IPS-18a (cell line): Measurements from ENCODE around the gene BCDIN3D.

Source experiments
- H3K27ac ChIP-seq: one replicate; pipeline ENCODE4 v1.5.1; 2013; ENCODE audit warnings: low read length
- H3K27me3 ChIP-seq: one replicate; pipeline ENCODE4 v1.6.1; 2013; ENCODE audit warnings: mild to moderate bottlenecking, low read length; ENCODE audit not compliant: control insufficient read depth, insufficient read depth
- H3K36me3 ChIP-seq: one replicate; pipeline ENCODE4 v1.6.1; 2013; ENCODE audit warnings: low read depth, low read length; ENCODE audit not compliant: control insufficient read depth
- H3K4me1 ChIP-seq: one replicate; pipeline ENCODE4 v1.6.1; 2013; ENCODE audit warnings: low read depth, low read length; ENCODE audit not compliant: control insufficient read depth
- H3K4me3 ChIP-seq: one replicate; pipeline ENCODE4 v1.5.1; 2013; ENCODE audit warnings: low read length
- H3K9ac ChIP-seq: one replicate; pipeline ENCODE4 v1.6.1; 2013; ENCODE audit warnings: mild to moderate bottlenecking, low read length, moderate library complexity
- H3K9me3 ChIP-seq: one replicate; pipeline ENCODE4 v1.6.1; 2013; ENCODE audit warnings: low read depth, low read length; ENCODE audit not compliant: control insufficient read depth

The BCDIN3D gene

GRCh38 chr12:49843876-49844437 lies 1.1 kb upstream of the BCDIN3D start:
- Histone ChIP-seq H3K4me1 (peaks cover 5% of the 10 kb centered on the region), H3K4me3 (peak overlapping the region; percentile 94), H3K9me3 (no peaks in the 10 kb centered on the region), H3K27ac (no peak overlapping the region), H3K9ac (no peak overlapping the region), H3K36me3 (no peaks in the 10 kb centered on the region), H3K27me3 (peaks cover 6% of the 10 kb centered on the region)

GRCh38 chr12:49843411-49843810 lies 505 bp upstream of the BCDIN3D start:
- Histone ChIP-seq H3K27ac (no peak overlapping the region), H3K9me3 (no peaks in the 10 kb centered on the region), H3K36me3 (no peaks in the 10 kb centered on the region), H3K4me1 (peaks cover 5% of the 10 kb centered on the region), H3K4me3 (peak overlapping the region; percentile 94), H3K9ac (peak overlapping the region; percentile 78), H3K27me3 (peaks cover 5% of the 10 kb centered on the region)

GRCh38 chr12:49838973-49839633 lies 3.8 kb downstream of the BCDIN3D start:
- H3K4me1 ChIP-seq = peaks cover 5% of the 10 kb centered on the region
- H3K4me3 ChIP-seq = no peak overlapping the region
- H3K27ac ChIP-seq = no peak overlapping the region
- H3K9me3 ChIP-seq = no peaks in the 10 kb centered on the region
- no peaks in the 10 kb centered on the region for H3K36me3 ChIP-seq
- H3K27me3 ChIP-seq = no peaks in the 10 kb centered on the region
- H3K9ac ChIP-seq = no peak overlapping the region

GRCh38 chr12:49832836-49833421 lies 10.0 kb downstream of the BCDIN3D start:
- H3K4me1 ChIP-seq = peaks cover 4% of the 10 kb centered on the region
- H3K36me3 ChIP-seq = no peaks in the 10 kb centered on the region
- no peak overlapping the region for H3K9ac ChIP-seq
- H3K27me3 ChIP-seq = no peaks in the 10 kb centered on the region
- H3K4me3 ChIP-seq = no peak overlapping the region
- H3K9me3 ChIP-seq = no peaks in the 10 kb centered on the region
- H3K27ac ChIP-seq = no peak overlapping the region

- Histone ChIP-seq H3K4me3 (no peak overlapping the region), H3K27me3 (no peaks in the 10 kb centered on the region), H3K9me3 (no peaks in the 10 kb centered on the region), H3K9ac (no peak overlapping the region), H3K36me3 (no peaks in the 10 kb centered on the region), H3K4me1 (peaks cover 10% of the 10 kb centered on the region), H3K27ac (no peak overlapping the region)
These were observed 11.2 kb downstream of the BCDIN3D start for GRCh38 chr12:49831717-49832116.

GRCh38 chr12:49828133-49829091 lies 14.5 kb downstream of the BCDIN3D start, which contains the start of gene NCKAP5L:
Gene NCKAP5L (minus strand): TSS chr12:49828413. CDS start chr12:49804044, 24,369 bp downstream.
- Histone ChIP-seq H3K4me1 (peaks cover 27% of the 10 kb centered on the region), H3K4me3 (peak within 1 kb of the TSS; percentile 82), H3K27ac (peak within 1 kb of the TSS; percentile 58), H3K9ac (peak within 1 kb of the TSS; percentile 70), H3K36me3 (no peaks in the 10 kb centered on the region), H3K9me3 (no peaks in the 10 kb centered on the region), H3K27me3 (no peaks in the 10 kb centered on the region)

- peaks cover 27% of the 10 kb centered on the region for H3K4me1 ChIP-seq
- H3K36me3 ChIP-seq = no peaks in the 10 kb centered on the region
- no peak overlapping the region for H3K27ac ChIP-seq
- H3K9ac ChIP-seq = peak overlapping the region; percentile 48
- H3K4me3 ChIP-seq = peak overlapping the region; percentile 82
- no peaks in the 10 kb centered on the region for H3K27me3 ChIP-seq
- H3K9me3 ChIP-seq = no peaks in the 10 kb centered on the region
These were observed 15.4 kb downstream of the BCDIN3D start for GRCh38 chr12:49827401-49828099.

GRCh38 chr12:49827051-49827400 lies 15.9 kb downstream of the BCDIN3D start:
- Histone ChIP-seq H3K9ac (peak overlapping the region; percentile 48), H3K4me1 (peaks cover 27% of the 10 kb centered on the region), H3K27ac (no peak overlapping the region), H3K27me3 (no peaks in the 10 kb centered on the region), H3K36me3 (no peaks in the 10 kb centered on the region), H3K9me3 (no peaks in the 10 kb centered on the region), H3K4me3 (peak overlapping the region; percentile 82)

- Histone ChIP-seq H3K9ac (no peak overlapping the region), H3K27ac (no peak overlapping the region)
These were observed 16.9 kb downstream of the BCDIN3D start for GRCh38 chr12:49825971-49826421.

GRCh38 chr12:49825360-49825970 lies 17.4 kb downstream of the BCDIN3D start:
- no peak overlapping the region for H3K27ac ChIP-seq
- no peaks in the 10 kb centered on the region for H3K27me3 ChIP-seq
- no peaks in the 10 kb centered on the region for H3K36me3 ChIP-seq
- peaks cover 30% of the 10 kb centered on the region for H3K4me1 ChIP-seq
- no peaks in the 10 kb centered on the region for H3K9me3 ChIP-seq
- no peak overlapping the region for H3K4me3 ChIP-seq
- H3K9ac ChIP-seq = no peak overlapping the region

More at GRCh38 chr12:49825971-49826421, 16.9 kb downstream of the BCDIN3D start:
- Histone ChIP-seq H3K4me3 (no peak overlapping the region), H3K36me3 (no peaks in the 10 kb centered on the region), H3K27me3 (no peaks in the 10 kb centered on the region), H3K9me3 (no peaks in the 10 kb centered on the region), H3K4me1 (peaks cover 30% of the 10 kb centered on the region)
